Measurements from ENCODE around the gene WNT3. TPM values are rescaled to one million over a fixed set of nuclear protein-coding genes. Genes with fewer than 3 reads are reported as not detected.
"Not testable (repeated sequence)": the region's sequence is repeated elsewhere in the genome, so short reads cannot be mapped to it uniquely, and the experiment has no call there.

WNT3 gene
- polyA plus RNA-seq, 4 donors, result 1.4 to 2.3 (median 1.8) TPM

DNA sequence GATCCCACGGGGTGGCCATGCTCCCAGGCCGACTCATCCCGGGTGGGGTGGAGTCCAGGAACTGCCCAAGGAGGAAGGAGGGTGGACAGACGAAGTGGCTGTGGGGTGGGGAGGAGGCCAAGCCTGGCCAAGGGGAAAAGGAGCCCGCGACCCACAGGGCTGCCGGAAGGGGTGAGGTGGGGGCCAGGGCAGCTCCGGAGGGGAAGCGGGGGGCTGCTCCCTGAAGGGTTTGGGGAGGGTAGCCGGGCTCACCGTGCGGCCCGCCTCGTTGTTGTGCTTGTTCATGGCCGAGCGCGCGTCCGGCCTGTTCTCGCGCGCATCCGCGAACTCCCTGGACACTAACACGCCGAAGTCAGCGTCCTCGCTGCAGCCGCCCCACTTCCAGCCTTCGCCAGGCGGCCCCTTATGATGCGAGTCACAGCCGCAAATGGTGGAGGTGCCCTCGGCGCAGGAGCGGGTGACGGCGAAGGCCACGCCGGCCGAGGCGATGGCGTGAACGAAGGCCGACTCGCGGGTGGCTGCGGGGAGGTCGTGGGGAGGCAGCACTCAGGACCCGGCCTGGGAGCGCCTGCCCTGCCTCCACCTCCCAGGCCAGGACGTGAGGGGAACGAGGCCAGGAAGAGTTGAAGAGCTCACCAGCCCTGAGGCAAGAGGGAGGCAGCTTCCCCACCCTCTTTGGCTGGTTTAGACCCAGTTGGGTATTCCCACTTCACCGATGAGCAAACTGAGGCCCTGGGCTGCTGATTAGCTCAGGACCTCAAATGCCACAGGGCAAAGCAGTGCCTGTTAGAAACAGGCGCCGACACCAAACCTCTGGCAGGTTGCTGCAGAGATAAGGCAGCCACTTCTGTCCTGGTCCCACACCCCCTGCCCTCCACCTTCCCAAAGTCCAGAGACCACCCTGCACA lies 48.7 kb downstream of the WNT3 start:
- no peak for DNase-seq (ENCODE audit: low read depth in 4 of 4, low spot score in 2 of 4)

DNA sequence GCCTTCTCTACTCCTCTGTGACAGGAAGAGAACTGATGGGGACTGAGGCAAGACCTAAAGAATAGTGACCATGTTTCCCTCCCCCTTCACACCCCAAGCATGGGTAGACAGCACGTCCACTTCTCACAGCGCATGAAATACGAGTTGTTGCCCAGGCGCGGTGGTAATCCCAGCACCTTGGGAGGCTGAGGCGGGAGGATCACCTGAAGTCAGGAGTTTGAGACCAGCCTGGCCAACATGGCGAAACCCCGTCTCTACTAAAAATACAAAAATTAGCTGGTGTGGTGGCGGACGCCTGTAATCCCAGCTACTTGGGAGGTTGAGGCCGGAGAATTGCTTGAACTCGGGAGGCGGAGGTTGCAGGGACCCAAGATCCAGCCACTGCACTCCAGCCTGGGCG lies 49.6 kb downstream of the WNT3 start:
- not testable (repeated sequence) for DNase-seq (ENCODE audit: low read depth in 4 of 4, low spot score in 2 of 4)

DNA sequence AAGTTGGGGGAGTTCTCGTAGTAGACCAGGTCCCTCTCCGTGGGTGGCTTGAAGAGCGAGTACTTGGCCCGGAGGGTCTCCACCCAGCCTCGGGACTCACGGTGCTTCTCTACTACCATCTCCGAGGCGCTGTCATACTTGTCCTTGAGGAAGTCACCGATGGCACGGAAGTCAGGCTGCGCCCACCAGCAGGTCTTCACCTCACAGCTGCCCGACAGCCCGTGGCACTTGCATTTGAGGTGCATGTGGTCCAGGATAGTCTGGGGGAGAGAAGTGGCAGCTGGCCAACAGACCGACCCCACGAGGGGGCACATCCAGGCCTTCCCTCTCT lies 50.0 kb downstream of the WNT3 start:
- no peak for DNase-seq (ENCODE audit: low read depth in 4 of 4, low spot score in 2 of 4)

DNA sequence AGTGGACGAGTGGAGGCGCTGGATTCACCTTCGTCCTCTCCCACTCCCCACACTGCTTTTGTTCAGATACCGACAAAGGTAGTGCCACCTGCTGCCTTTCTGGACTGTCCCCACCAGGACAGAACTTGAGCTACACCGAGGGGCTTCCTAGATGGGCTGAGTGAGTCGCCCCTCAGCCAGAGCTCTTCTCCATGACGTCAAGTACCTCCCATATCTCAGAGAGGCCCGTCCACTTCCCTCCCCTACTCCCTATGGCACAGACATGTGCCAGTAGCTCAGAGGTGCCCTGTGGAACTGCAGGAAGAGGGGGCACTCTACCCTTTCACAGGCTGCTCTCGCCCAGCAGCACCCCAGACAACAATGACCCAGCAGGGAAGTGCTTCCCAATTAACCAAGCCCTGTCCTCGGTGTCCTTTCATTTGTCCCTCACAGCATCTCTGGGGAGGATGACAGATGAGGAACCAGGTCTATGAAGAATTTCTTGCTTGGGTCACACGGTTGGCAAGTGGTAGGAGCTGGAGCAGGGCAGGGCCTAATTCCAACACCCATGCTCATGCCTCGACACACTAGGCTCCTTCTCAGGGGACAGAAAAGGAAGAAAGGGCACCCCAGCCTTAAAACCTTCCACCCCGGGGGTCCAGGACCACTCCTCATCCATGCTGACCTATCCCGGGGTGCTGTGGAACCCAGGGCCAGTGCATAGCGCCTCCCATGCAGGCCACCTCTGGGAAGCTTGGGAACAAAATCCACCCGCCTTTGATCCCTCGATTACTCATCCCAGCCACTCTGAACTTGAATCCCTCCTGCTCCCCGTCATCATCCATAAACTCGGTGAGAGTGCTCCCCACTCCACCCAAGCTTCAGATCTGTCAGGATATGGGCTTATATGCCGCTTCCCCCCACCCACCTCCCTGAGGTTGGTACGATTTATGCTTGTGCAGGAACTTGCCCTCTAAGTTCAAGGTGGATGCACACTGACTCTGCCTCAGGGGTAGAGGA lies 51.7 kb downstream of the WNT3 start:
- DNase-seq (ENCODE audit: low read depth in 4 of 4, low spot score in 2 of 4), result no peak

DNA sequence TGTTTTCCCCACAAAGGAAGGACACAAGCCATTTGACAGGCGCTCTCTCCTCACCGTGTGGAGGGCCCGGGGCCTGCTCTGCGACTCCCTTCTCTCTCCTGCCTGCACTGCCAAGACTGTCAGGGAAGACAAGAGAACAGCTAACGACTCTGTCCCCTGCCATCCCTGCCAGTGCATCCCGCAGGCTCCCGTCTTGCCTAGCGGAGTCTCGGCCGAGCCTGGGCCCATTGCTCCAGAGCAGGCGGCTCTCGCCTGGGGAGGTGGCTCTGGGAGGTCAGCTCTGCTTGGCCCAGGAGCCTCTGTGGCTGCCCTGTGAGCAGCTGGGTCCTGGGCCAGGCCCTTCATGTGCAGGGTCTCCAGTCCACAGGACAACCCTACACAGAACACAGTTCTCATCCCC lies 53.0 kb downstream of the WNT3 start:
- DNase-seq (ENCODE audit: low read depth in 4 of 4, low spot score in 2 of 4), result no peak

DNA sequence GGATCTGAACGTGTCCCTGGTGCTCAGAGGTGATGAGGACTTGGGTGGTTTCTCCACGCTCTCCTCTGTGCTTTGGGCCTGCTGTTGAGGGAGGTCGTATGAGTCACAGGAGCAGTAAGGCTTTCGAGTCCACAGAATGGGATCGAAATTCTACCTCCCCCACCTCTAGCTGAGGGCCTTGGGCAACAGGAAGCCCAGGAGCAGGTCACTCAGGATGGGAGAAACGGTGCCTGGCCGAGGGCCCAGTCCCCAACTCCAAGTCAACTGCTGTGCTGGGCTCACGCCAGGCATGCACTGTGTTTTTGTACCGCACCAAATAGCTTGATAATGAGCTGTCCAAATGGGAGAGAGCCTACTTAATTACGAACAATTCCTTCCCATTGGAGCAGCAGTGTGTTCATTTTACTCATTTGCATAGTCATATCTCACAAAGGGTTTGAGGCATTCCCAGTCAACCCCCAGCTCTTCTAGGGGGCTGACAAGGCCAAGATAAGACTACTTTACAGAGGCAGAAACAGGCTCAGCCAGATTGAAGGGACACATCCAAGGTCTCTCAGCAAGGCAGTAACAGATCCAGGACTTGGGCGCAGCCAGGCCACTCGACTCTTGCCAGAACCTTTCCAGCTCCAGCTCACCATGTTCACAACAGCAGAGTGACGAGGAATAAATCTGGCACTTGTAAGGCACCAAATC lies 53.6 kb downstream of the WNT3 start:
- no peak for DNase-seq (ENCODE audit: low read depth in 4 of 4, low spot score in 2 of 4)

DNA sequence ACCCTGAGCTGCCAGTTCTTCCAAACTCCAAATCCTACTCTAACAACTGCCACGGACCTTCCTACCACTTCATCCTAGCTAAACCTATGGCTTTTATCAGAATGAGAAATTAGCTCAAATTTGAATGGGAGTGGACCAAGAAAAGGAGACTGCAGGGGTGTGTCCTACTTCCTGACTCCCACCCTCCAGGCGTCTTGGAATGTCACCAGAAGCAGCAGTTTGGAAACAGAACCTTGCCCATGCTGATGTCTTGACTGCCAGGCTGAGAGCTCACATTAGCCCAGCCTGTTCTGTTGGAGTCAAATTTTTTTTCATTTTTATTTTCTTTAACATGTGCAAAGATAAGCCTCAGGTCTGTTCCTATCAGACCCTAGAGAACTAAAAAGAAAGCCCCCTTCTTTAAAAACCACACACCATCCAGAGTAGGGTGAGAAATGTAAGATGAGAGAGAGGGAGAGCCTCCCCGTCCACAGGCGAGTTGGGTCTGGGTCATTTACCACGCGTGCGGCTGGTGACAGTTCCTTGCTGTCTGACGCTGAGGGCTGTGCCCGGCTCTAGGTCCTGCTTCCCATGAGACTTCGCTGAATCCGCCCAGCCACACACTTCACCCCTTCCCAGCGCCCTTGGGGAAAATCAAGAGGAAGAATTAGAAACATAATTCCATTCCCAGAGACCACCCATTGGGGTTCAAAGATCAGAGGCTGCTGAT lies 54.3 kb downstream of the WNT3 start:
- no peak for DNase-seq (ENCODE audit: low read depth in 4 of 4, low spot score in 2 of 4)

DNA sequence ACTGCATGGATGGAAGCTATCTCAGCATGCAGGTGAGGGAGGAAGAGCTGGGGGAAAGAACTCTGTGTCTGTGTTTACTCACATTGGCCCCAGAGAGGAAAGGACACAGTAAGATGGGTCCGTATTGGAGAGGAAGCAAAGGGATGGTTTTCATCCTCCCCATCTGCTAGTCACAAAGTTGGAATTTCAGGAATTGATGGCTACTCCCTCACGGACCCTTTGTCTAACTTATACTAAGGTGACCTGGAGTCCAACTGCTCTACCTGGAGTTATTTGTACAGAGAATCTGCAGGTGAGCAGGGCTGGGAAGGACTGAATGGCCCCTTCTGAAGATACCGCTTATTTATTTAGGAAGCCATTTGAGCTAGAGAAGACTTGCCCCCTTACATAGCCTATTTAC lies 55.1 kb downstream of the WNT3 start:
- DNase-seq (ENCODE audit: low read depth in 4 of 4, low spot score in 2 of 4), result no peak

DNA sequence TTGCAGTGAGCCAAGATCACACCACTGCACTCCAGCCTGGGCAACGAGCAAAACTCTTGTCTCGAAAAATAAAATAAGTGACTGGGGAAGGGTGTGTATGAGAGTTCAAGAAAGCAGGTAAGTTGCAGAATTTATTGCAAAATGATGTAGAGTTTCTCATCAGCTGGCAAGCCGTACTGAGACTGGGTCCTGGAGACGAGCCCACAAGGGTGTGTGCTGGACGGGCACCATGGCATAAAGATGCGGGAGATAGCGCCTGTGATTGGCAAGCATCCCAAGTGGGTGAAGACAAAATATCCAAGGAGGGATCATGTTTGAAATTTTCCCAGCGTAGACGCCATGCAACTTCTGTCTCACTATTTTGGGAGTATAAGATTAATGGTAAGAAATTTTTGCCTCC lies 59.4 kb downstream of the WNT3 start:
- DNase-seq (ENCODE audit: low read depth in 4 of 4, low spot score in 2 of 4), result no peak

DNA sequence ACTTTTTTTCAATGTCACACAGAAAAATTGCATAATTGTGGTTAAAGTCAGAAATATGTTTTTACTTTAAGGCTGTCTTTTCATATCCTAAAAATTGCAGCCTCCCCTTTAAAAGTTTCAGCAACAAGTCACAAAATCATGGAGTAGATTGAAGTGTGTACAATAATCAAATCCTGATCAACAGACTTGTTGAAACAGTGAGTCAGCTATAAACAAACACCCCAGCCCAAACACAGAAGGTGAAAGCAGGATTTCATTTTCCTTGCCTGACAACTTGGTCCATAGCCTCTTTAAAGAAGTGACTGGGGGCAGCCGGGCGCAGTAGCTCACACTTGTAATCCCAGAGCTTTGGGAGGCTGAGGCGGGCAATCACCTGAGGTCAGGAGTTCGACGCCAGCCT lies 59.9 kb downstream of the WNT3 start:
- DNase-seq (ENCODE audit: low read depth in 4 of 4, low spot score in 2 of 4), result no peak

DNA sequence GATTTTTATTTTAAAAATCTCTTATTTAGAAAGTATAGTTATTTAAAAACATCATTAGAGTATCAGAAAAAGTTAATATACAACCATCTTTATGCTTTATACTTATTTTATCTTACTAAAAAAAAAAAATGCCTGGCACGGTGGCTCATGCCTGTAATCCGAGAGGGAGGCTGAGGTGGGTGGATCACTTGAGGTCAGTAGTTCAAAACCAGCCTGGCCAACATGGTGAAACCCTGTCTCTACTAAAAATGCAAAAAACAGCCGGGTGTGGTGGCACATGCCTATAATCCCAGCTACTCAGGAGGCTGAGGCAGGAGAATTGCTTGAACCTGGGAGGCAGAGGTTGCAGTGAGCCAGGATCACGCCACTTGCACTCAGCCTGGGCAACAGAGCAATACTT lies 60.9 kb downstream of the WNT3 start:
- not testable (repeated sequence) for DNase-seq (ENCODE audit: low read depth in 4 of 4, low spot score in 2 of 4)

DNA sequence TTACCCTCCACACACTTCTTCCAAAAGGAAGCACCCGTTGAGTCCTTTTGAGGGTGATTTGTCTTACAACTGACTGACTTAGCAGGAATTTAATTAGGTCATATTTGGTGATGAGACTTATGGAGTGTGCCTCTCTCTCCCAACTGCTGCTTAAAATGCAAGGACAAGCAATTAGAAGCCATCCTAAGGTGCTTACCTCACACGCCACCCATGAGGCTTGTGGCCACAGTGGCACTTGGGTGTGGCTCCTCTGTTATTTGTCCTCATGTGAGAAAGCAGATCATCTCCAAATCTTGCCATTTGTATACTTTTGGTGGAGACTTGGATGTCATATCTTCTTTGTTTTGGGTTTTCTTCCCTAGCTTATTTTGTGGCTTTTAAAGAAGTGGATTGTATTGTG lies 61.6 kb downstream of the WNT3 start:
- no peak for DNase-seq (ENCODE audit: low read depth in 4 of 4, low spot score in 2 of 4)

DNA sequence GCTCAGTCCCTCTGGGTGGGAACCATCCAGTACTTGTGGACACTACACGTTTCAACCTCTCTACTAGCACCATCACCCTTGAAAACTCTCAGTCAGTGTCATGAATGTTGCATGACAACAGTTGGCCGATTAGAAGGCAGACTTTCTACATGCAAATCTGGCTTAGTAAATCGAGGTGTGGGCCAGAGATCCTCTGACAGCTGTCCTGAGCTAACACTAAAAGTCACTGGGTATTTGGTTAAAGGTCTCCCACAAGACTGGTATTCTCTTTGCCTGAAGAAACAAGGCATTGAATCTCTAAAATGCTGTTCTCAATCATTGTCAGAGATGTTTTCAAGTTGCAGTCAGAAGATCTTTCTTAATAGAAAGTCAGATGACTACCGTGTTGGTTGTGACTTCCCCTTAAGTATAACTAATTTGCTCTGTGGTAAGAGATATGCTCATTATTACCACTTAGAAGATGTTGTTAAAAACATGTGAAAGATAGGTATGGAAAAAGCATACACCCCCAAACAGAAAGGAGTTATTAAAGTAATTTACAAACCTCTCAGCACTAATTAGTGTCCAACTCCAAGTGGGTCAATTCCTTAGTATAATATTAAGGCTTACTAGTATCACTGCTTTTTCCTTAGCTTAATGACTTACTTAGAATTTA lies 62.3 kb downstream of the WNT3 start:
- no peak for DNase-seq (ENCODE audit: low read depth in 4 of 4, low spot score in 2 of 4)

DNA sequence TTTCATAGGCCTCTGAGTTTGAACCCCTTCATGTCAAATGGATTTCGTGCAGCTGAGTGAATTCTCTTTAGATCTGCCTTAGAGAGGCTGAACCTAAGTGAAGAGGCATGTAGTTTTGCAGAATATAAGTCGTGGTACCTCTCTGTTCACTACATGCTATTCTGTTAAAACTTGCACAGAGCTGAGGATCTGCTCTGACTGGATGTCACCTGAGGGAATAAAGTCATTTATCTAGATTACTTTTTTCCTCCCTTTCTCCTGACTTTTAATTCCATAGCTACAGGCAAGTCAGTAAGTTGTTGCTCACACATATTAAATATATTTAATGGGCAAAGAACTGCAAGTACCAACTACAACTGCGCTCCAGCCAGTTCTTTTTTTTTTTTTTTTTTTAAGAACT lies 64.7 kb downstream of the WNT3 start:
- DNase-seq (ENCODE audit: low read depth in 4 of 4, low spot score in 2 of 4), result no peak

DNA sequence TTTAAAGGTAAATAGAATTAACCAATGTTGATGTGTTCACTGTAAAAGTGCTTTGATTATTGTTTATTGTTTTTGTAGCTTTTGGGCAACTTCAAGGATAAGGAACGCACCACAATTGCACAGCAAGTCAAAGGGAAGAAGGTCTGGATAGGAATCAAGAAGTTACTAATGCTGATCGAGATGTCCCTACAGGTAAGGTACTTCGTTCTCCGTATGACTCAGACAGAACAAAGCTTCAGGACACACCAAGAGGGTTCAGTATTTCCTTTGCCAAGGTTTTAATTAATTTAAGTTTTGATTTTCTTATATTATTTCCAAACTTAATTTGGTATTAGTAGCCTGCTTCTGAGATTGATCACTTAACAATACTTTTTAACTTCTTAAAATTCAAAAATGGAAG lies 67.1 kb downstream of the WNT3 start:
- DNase-seq (ENCODE audit: low read depth in 4 of 4, low spot score in 2 of 4), result no peak

DNA sequence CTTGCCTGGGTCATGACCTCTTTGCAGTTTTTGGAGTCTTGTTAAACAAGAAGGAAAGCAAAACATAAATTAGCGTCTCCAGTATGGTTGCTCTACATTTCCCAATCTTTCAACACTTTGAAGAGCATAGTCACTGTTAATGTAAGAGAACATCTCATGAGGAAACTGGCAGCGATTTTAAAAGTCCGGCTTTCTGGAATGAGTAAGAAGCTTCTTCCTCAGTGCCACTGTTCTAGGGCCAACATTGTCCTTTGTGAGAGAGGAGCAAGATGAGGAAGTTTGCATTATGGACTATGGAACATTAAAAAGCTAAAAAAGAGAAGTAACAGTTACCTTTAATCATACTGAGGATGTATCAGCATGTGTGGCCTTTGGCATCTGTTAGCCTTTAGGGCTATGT lies 73.1 kb downstream of the WNT3 start:
- DNase-seq (ENCODE audit: low read depth in 4 of 4, low spot score in 2 of 4), result no peak

DNA sequence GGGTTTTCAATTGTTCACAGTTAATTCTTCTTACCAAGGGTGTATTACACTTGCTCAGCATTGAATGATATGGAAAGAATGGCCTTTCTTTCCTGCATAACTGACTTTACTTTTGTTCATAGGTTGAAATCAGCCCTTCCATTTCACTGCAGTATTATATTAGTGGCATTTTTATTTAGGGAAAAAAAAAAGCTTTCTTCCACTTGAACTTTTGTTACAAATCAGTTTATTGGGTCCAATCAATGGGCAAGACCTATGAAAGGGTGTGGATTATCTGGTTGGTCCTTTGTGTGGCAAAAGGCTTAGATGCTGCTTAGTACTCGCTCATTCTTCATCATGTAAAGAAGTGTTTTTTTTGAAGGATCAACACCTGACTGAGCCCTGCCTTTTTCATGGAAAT lies 74.1 kb downstream of the WNT3 start:
- no peak for DNase-seq (ENCODE audit: low read depth in 4 of 4, low spot score in 2 of 4)

DNA sequence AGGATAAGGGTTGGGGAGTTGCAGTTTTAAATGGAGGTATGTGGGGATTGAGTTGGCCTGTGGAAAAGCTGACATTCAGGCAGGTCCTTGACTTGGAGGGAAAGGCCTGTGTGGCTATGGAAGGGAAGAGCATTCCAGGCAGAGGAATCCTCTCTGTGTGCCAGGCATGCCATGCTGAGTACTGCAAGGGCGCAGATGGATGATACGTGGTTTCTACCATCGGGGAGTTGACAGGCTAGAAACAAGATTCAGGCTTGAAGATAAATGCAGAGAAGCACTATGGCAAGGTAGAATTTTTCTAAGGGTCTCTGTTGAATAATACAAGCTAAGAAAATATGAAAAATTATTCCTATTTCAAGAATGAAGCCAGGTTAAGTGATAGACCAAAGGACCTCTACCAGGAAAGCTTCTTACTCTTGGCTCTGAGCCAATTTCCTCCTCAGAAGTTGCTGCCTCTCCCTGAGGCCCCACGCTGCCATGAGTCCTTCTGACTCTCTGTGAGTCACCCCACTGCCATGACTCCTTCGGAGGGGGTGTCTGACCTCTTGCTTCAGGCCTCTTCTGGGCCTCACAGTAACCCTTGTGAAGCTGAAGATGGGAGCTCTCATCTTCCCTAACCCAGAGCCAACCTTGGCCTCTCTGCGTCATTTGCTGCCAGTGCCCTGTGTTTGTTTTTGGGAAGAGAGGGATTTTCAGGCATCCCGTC lies 75.8 kb downstream of the WNT3 start:
- DNase-seq (ENCODE audit: low read depth in 4 of 4, low spot score in 2 of 4), result no peak

DNA sequence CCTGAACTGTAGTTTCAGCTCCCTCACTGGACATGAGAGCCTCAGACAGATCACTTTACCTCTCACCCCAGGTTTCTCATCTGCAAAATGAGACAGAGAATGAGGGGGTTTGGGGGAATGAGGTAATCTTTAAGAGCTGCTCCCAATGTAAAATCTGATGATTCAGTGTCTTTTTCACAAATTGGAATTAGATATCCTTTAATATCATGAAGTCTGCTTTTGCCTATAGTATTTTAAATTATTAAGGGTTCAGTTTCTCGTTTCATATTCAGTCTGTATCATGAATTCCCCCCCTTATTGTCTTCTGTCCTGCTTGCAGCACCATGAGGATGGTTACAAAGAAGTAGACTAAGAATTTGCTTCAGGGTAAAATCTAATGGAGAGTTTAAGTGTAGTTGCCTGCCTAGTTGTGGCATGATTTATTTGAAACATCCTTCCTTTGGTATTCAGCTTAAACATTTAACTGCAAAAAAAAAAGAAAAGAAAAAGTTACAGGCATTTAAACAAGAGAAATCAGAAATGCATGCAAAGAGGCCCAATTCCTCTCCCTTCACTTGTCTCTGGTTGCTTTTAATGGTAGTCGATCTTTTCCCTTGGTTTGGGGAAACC lies 77.3 kb downstream of the WNT3 start:
- DNase-seq (ENCODE audit: low read depth in 4 of 4, low spot score in 2 of 4), result no peak
